Neural progenitor cell (in vitro differentiated cells): Measurements from ENCODE around the gene PRKAG2.

Experiments
- EZH2 ChIP-seq: fragments of 200-600 bp; sonication (generic); IDR thresholded peaks from 2 replicates; pipeline ENCODE4 v1.6.1; 2017; ENCODE audit warnings: antibody characterized with exemption, mild to moderate bottlenecking, moderate library complexity
- EZH2phosphoT487 ChIP-seq: fragments of 200-600 bp; sonication (generic); IDR thresholded peaks from 2 replicates; pipeline ENCODE4 v1.6.1; 2017; ENCODE audit warnings: antibody characterized with exemption

DNA sequence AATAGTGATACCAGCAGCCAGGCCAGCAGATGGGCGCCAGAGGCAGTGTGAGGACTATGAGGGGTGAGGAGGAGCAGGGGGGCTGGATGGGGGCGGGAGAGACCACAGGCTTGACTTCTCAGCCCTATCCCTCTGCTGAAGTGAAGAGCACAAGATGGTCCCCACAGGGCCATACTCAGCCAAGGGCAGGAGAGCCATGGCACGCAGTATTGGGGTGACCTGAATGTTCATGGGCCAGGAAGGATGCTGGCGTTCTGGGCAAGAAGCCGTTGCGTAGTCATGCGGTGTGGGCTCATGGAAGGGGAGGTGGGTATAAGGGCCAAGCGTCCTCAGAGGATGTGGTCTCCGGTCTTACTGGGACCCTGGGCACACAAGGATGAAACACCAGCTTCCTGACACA, 146.3 kb downstream of the PRKAG2 start:
- TF ChIP-seq EZH2phosphoT487 = no peak
- no peak for TF ChIP-seq EZH2
